SK-N-SH (cell line): ENCODE data around the gene ACRBP. TPM values are rescaled to one million over a fixed set of nuclear protein-coding genes. Genes with fewer than 3 reads are reported as not detected.

Source experiments
- CHD2 ChIP-seq: fragments of 150-350 bp; IDR thresholded peaks from 2 replicates; pipeline ENCODE4 v1.6.1; 2018; ENCODE audit warnings: low read length; ENCODE audit not compliant: partially characterized antibody
- CTCF ChIP-seq: fragments of 200-600 bp; sonication (generic); IDR thresholded peaks from 2 replicates; pipeline ENCODE4 v1.6.1; 2017; ENCODE audit warnings: antibody characterized with exemption, mild to moderate bottlenecking, moderate library complexity
- EP300 ChIP-seq, 2 experiments: IDR thresholded peaks; 2 replicates each; pipeline versions ENCODE4 v1.4.0 to v1.6.1; 2012; ENCODE audit warnings: borderline replicate concordance in 1 of 2, low read depth in 1 of 2, low read length in 1 of 2
- EZH2phosphoT487 ChIP-seq: fragments of 200-600 bp; sonication (generic); IDR thresholded peaks from 2 replicates; pipeline ENCODE4 v1.6.1; 2017; ENCODE audit warnings: low read depth, mixed run types, mild to moderate bottlenecking, antibody characterized with exemption, moderate library complexity, borderline replicate concordance
- FOXJ3 ChIP-seq: sonication (generic); formaldehyde crosslinking; IDR thresholded peaks from 2 replicates; pipeline ENCODE4 v1.5.1; 2020; ENCODE audit warnings: mild to moderate bottlenecking, missing genetic modification reagents
- FOXM1 ChIP-seq: IDR thresholded peaks from 2 replicates; pipeline ENCODE4 v1.4.0; 2012; ENCODE audit warnings: low read depth, mild to moderate bottlenecking
- JUND ChIP-seq: IDR thresholded peaks from 2 replicates; pipeline ENCODE4 v1.4.0; 2012
- NRF1 ChIP-seq: IDR thresholded peaks from 2 replicates; pipeline ENCODE4 v1.6.1; 2012; ENCODE audit warnings: low read depth, mild to moderate bottlenecking, low read length
- REST ChIP-seq: IDR thresholded peaks from 2 replicates; pipeline ENCODE4 v1.6.1; 2012; ENCODE audit warnings: mild to moderate bottlenecking, low read depth, low read length, moderate library complexity
- RFX5 ChIP-seq: IDR thresholded peaks from 2 replicates; pipeline ENCODE4 v1.6.1; 2012; ENCODE audit warnings: mild to moderate bottlenecking, improper control_type of control experiment, low read length
- RXRA ChIP-seq: IDR thresholded peaks from 2 replicates; pipeline ENCODE4 v1.4.0; 2012; ENCODE audit warnings: low read depth, mild to moderate bottlenecking, borderline replicate concordance
- TAF1 ChIP-seq: IDR thresholded peaks from 2 replicates; pipeline ENCODE4 v1.6.1; 2012; ENCODE audit warnings: low read depth, mild to moderate bottlenecking, low read length, moderate library complexity, borderline replicate concordance
- TCF12 ChIP-seq: IDR thresholded peaks from 2 replicates; pipeline ENCODE4 v1.4.0; 2012
- USF1 ChIP-seq: IDR thresholded peaks from 2 replicates; pipeline ENCODE4 v1.4.0; 2012; ENCODE audit warnings: low read depth, borderline replicate concordance
- USF2 ChIP-seq: fragments of 150-350 bp; IDR thresholded peaks from 2 replicates; pipeline ENCODE4 v1.6.1; 2017; ENCODE audit warnings: antibody characterized with exemption, low read length, low read depth, borderline replicate concordance
- polyA plus RNA-seq, 3 experiments: library from polyadenylated mRNA; depleted of rRNA; stranded (reverse); fragments of >200 nt; gene quantifications; 2 replicates each; pipeline ENCODE4 v1.2.3, GENCODE V29; 2012

The ACRBP gene
- polyA plus RNA-seq, 1 of the 3 experiments (the other 2 are of a cell fraction): 0.71 TPM

GRCh38 chr12:6688999-6689882 is 42.0 kb upstream of the ACRBP start, which contains the start of gene ZNF384 (continued):
- TF ChIP-seq USF1 (peak; percentile 31; the same call in 1 of the 2 replicates), NRF1 (no peak), EZH2phosphoT487 (no peak), TAF1 (peak; percentile 70), CHD2 (peak; percentile 88), JUND (no peak), TCF12 (peak; percentile 51; the same call in 1 of the 2 replicates), FOXJ3 (no peak), EP300 (IDR thresholded peaks at IDR 0.05; ENCODE audit: borderline replicate concordance in 1 of 2, low read depth in 1 of 2, low read length in 1 of 2) (no peak), FOXM1 (no peak), REST (peak; percentile 29; the same call in 1 of the 2 replicates), CTCF (no peak), RFX5 (no peak; the same call in none of the 2 replicates), RXRA (no peak; the same call in 1 of the 2 replicates), USF2 (no peak)
